Measurements from ENCODE around the gene CD79A.
"Not testable (repeated sequence)": the region's sequence is repeated elsewhere in the genome, so short reads cannot be mapped to it uniquely, and the experiment has no call there.

Gene CD79A

DNA sequence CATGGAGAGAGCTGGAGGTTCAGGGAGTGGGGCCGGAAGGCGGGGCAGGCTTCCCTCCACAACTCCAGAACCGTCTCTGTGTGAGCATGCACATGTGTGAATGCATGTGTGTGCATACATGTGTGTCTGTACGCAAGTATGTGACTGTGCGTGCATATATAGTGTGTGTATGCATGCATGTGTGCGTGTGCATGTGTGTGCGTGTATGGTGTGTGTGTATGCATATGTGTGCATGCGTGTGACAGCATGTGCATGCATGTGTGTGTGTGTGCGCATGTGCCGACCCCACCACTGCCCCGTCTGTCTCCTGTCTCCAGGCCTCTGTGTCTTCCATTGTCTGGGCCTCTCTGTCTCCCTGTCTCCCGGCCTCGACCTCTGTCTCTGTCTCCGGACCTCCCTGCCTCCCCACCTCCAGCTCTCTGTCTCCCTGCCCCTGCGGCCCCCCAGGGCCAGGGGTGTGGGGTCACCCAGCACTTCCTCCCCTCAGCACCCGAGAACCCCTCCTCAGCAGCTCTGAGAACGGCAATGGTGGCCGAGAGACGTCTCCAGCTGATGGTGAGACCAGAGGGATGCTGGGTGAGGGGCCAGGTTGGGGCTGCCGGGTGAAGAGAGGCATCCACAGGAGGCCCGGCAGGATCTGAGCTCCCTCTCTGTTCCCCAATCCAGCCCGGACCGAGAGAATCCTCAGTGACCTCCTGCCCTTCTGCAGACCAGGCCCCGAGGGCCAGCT lies 28.4 kb downstream of the CD79A start:
- DNase-seq (ENCODE audit: low read depth in 2 of 2), result no peak

DNA sequence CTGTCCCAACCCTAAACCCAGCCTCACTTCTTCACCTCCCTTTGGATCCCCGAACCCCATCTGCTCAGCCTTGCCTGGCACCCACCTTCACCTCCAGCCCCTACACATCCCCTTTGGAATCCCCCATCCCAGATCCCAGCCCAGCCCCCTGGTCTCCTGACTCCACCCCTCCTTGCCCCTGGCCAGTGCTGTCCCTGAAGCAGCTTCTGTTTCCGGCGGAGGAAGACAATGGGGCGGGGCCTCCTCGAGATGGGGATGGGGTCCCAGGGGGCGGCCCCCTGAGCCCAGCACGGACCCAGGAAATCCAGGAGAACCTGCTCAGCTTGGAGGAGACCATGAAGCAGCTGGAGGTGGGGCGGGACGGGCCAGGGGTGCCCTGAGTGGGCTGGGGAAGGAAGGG lies 29.2 kb downstream of the CD79A start:
- no peak for DNase-seq (ENCODE audit: low read depth in 2 of 2)

DNA sequence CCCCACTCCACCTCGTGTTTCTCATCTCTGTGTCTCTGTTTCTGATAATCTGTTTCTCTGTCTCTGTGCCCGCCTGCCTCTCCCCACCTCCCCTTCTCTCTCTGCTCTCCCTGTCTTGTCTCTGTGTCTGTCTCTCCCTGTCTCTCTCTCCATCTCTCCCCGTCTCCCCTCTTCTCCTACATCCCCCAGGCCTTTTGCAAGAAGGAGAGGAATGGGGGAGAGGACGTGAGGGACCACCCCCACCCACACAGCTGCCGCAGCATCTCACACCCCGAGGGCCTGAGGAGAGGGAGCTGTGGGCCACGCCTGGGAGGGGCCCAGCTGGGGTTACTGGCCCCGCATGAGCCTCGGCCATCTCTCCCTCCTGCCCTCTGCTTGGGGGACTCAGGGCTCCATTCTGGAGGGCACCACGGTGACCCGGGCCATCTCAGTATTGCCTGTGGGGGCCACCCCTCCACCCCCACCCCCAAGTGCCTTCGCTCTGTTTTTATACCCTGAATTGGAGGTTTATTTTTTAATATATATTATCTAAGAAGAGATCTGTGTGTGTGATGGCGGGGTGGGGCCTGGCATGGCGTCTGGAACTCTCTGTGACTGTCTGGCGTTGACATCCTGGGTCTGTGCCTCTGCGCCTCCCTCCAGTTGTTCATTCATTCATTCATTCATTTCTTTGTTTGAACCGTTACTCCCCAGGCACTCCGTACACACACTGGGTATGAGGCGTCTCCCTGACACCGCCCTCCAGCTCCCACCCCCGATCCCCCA lies 30.0 kb downstream of the CD79A start:
- DNase-seq (ENCODE audit: low read depth in 2 of 2), result no peak

DNA sequence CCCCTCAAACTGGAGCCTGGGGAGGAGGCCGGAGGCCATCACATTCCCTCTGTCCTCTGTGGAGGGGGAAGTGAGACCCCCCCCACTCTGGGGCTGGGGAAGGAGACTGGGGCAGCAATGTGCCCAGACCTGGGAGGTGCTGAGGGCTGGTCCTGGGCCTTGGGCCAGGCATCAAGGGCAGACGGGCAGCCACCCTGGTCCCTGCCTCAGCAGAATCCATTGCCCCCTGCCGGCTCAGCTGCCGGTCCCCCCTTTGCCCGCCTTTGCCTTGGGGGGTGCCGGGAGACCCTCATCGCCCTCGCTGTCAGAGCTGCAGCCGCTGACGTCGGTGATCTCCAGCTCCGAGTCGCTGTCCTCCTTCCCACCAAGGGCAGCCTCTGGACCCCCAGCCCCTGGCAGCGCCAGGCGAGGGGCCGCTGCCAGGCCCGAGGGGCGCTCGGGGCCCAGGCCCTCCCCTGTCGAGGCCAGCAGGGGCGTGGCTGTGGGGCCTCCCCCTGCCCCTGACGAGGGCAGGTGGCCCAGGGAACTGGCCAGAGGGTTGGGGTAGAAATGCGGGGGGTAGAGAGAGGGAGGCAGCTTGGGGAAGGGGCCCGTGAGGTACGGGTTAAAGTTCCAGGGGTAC lies 31.0 kb downstream of the CD79A start:
- no peak for DNase-seq (ENCODE audit: low read depth in 2 of 2)

DNA sequence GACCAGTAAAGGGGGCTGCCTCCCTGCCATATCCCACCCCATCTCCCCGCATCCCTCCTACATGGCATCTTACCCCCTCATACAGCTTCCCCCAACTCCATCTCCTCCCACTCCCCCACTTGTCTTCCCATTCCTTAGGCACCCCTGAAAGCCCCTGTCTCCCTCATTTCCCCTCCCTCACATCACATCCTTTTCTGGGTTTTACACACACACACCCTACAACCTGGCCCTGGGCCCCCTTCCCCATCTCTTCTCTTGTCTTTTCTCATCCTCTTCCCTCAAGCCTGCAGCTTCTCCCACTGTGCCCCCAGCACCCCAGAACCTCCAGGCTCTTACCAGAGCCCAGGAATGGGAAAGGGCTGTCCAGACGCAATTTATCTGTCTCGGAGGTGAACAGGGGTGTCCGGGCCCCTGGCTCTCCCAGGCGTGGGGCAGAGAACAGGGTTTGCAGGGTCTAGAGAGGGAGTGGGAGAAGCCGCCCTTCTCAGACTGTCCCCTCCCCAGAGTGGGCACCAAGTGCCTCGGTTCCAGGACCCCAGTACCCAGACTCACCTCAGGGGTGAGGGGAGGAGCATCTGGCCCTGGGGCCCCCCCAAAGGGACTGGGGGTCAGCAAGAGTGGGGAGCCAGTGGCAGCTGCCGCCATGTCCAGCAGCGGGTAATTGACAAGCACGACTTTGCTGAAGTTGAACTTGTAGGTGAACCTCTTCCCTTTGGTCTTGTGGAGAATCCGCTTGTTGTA lies 31.8 kb downstream of the CD79A start:
- no peak for DNase-seq (ENCODE audit: low read depth in 2 of 2)

DNA sequence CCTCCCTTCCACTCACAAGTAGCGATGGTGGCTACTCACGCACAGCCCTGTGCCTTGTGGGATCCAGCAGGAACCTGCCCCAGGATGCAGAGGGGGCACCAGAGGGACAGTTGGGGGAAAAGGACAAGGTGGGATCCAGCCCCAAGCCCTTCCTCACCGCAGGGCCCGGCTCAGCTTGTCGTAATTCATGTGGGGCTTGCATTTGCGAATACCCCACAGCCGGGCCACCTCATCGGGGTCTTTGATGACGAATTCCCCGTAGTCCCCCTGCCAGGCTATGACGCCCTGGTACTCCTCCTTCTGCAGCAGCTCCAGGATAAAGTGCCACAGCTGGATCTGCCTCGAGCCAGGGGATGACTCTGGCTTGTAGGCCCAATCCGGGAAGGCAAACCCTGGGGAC lies 32.6 kb downstream of the CD79A start:
- no peak for DNase-seq (ENCODE audit: low read depth in 2 of 2)

DNA sequence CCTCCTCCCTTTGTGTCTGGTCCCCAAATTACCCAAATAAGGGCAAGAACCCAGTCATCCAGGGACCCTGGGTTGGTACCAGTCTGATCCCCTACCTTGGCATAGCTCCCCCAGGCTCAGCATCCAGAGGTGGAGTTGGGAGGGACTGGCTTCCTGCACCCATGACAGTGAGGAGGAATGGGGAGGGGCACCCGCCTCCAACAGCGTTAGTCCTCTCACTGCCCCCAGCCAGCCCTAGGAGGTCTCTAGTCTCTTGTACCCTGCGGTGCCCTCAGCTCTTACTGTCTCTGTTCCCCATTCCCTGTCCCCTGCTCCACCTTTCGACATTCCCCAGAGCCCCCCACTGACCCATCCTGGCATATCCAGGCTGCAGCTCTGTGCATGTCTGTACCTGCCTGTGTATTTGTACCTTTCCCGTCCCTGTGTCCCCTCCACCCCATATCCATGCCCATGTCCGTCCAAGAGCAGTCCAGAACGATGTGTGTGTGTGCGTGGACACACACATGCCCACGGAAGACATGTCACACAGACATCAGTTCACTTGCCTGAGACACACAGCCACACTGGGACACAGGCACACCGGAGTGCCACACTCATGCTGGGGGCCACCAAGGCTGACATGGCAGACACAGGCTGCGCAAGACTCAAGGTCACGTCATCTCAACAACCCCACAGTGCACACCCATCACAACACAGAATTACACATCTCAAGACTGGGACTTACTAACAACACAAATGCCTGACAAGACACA lies 33.3 kb downstream of the CD79A start:
- DNase-seq (ENCODE audit: low read depth in 2 of 2), result no peak

DNA sequence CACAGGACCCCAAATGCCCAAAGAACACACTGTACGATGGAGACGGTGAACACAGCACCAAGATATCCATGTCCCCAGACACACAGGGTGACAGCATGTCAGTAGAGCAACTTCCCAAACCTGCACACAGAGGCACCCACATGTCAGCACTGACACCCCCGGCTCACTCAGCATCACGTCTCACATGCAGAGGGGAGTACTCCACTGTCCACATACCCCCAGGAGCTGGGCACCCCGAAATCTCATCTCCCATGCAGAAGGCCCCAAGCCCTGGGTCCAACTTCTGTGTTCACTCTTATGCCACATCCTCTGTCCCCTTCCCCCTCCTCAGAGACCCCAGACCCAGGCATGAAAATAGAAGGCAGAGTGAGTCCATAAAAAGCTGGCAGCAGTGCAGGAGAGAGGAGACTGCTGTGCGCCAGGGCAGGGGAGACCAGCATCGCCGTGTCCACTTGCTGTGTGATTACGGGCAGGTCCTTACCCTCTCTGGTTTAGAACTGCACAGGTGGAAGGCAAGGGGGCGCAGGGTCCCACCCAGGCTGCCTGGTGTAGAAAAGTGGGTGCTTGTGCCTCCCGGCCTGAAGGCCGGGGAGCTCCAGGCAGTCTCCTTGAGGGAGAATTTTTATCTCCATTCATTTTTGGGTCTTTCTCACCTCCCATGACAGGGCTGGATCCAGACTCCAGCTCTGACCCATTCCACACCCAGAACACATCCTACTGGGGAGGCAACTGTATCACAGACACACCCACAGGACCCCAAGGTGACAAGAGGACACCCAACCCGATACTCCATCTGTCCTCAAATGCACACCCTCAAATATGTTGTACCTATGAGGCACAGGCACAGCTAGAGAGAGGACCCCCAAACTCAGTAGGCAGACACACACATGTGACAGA lies 34.2 kb downstream of the CD79A start:
- no peak for DNase-seq (ENCODE audit: low read depth in 2 of 2)

DNA sequence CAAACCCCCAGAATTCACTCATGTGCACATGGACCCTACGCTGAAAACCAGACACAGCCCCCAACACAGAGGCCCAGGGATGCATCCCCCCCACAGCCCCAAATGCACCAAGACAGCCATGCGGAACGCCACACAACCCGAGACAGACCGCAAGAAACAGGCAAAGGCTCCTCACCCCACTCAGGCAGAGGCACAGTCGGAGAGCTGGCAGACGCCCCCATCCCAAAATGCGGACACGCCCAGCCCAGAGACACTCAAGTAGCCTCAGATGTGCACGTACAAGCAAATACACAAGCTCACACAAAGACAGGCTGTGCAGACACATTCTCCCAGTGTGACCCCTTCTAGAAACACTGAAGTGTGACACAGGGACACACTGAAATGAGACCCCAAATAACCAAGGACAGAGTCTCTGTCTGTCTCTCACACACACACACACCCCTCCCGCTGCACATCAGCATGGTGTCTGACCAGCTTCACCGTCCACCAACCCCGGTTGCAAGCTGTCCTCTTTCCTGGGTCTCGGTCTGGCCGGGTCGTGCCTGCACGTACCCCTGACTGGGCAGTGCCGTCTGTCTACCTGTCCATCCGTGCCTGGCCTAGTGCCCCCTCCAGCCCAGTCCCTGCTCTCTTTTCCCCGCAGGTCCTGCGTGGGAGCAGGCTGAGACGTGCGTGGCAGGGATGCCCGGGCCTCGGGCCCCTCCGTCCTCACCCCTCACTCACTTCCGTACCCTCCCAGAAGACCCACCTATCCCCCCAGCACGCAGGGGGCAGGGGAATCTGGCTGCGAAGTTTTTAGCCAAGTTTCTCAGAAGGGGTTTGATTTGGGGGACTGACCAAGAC lies 35.0 kb downstream of the CD79A start:
- no peak for DNase-seq (ENCODE audit: low read depth in 2 of 2)

DNA sequence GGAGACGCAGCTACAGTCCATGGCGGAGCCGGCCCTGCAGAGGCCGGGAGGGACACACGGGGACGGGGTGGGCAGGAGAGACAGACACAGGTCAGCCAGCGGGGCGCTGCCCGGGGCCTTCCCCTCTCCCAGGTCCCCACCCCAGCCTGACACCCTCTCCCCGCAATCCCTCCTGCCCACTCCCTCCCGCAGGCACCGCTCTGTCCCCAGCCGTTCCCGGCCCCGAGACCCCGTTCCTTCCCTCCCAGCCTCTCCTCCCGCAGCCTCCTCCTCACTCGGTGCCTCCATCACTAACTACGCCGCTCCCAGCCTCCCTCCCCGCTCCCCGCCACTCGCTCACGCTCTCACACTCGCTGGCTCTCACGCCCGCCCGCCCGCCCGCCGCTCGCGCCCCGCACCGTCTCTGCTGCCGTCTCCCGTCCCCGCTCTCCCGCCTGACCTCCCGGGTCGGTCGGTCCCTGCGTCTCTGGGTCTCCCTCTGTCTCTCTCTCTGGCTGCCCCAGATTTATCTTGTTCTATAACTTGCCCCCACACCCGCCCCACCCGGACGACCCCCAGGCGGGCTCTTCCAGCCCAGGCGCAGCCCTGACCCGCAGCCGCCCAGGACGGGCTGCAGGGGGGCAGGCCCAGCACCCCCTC lies 35.9 kb downstream of the CD79A start:
- no peak for DNase-seq (ENCODE audit: low read depth in 2 of 2)

DNA sequence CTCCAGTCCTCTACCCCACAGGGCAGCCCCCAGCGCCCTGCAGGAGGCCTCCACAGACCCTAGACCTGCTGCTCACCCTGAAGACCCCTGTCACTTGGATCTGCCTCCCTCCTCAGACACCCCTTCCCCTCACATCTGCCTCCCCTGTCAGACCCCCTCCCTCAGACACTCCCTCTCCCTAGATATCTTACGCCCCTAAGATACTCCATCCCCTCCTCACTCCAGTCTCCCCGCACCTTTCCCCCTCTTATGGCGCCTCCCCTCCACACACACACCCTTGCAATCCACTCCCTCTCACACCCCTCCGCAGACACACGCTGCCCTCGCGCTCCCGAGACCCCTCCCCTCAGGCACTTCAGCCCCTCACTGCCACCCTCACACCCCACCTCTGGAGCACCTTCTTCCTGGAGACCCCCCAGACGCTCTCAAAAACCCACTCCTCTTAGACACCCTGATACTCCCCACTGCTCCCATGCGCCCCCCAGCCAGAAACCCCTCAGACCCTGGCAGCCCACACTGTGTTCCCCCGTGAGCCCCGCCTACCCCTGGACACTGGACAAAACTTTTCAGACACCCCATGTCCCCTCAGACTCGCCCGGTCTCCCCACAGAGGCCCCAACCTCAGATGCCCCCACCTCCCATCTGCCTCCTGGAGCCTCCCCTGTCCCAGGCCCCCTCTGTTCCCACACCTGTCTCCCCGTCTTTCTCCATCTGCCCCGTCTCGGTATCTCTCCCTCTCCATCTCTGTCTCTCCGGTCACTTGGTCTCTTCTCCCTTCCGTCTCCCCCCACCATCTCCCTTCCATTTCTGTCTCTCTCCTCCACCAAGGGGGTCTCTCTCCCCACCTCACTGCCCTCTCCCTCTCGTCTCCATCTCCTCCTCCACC lies 36.7 kb downstream of the CD79A start:
- DNase-seq (ENCODE audit: low read depth in 2 of 2), result no peak

DNA sequence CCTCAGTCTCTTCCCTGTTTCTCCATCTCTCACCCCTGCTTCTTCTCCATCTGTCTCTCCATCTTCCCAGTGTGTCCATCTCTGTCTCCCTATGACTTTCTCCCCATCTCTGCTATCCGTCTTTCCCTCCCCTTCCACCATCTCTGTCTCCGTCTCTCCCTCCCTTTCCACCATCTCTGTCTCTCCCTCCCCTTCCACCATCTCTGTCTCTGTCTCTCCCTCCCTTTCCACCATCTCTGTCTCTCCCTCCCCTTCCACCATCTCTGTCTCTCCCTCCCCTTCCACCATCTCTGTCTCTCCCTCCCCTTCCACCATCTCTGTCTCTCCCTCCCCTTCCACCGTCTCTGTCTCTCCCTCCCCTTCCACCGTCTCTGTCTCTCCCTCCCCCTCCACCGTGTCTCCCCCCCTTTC lies 37.4 kb downstream of the CD79A start:
- DNase-seq (ENCODE audit: low read depth in 2 of 2), result not testable (repeated sequence)

DNA sequence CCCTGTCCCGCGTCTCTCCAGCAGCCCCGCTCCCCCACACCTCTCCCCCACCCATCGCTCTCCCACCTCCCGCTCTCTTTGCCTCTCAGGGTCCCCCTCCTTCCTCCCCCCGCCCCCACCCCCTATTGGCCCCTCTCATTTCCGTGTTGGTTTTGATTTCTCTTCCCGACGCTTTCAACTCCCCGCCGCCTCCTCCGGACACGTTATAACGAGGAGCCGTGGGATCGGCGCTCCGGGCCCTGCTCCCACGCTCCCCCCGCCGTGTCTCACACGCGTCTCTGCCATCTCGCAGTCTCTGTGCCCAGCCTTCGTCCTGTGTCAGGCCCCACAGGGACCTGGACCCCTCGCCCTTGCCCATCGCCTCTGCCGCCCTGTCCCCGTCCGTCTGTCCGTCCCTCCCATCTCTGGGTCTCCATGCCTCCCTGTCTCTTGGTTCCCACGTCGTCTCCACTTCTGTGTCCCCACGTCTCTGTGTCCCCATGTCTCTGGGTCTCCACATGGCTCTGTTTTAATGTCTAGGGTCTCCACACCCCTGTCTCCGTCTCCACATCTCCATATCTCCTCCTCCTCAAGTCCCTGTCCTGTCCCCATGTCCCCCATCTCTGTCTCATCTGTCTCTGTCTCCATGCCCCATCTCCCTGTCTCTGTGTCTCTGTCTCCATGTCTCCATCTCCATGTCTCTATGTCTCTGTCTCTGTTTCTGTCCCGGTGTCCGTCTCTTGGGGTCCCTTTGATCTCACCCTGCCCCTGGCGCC lies 38.1 kb downstream of the CD79A start:
- DNase-seq (ENCODE audit: low read depth in 2 of 2), result no peak

DNA sequence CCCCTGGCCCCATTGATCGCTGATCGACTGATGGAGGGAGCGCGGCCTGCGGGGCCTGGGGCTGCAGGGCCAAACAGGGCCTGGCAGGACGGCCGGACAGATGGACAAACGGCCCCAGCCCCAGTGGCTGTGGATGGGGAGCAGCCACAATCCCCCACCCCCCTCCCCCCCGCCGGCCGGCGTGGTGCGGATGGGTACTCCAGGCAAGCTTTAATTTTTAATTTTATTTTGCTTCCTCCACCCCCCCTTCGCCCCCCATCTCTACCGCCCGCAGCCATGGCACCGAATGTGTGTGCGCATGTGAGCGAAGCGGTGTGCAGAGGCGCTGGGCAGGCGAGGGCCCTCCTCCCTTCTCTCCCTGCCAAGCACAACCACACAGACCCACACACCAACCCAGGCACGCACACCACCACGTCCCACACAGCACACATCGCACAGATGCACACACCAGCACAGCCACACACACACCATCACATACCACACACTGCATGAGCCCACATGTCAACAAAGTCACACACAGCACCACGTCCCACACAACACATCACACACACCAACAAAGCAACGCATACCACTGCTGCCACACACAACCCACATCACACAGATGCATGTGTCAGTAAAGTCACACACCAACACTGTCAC lies 38.8 kb downstream of the CD79A start:
- DNase-seq (ENCODE audit: low read depth in 2 of 2), result no peak

DNA sequence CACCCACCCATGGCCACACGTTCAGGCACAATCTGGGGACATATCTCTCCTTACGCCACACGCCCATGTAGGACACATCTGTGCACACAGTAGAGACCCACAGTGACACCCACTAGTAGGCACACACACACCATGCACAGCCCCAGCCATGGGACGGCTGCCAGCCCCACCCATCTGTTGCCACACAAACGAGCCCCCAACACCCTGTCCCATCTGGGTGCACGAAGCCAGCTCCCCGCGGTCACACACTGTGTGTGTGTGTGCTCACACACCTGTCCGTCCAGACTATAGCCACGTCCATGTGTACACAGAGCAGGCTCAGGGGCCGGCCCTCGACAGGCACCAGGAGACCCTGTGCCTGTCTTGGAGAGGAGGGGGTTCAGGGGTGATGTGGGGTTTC lies 40.6 kb downstream of the CD79A start:
- DNase-seq (ENCODE audit: low read depth in 2 of 2), result no peak

DNA sequence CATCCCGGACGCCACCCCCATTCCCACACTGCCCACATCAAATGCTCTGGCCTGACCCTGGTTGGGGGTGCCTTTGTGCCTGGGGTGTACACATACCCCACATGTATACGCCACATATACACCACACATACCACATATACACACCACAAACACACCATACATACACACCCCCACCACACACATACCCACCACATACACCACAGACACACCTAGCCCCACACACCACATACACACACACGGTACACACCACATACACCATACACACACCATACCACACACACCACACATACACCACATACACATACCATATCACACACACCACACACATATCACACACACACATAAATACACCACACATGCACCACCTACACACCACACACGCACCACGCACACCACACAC lies 41.0 kb downstream of the CD79A start:
- DNase-seq (ENCODE audit: low read depth in 2 of 2), result no peak
